ENCODE measurements around the gene RBMX. TPM values are rescaled to one million over a fixed set of nuclear protein-coding genes. Genes with fewer than 3 reads are reported as not detected.
A peak's percentile ranks its signal among the peaks of the same experiment; 100 is the strongest.

The RBMX gene
- total and polyA plus RNA-seq, 2 of the 13 experiments (the other 11 are each of a cell fraction or from before 2014, with no cell fraction given): 114 to 254 TPM

GRCh38 chrX:136863826-136864225 is 16.7 kb downstream of the RBMX start (continued):
- TF ChIP-seq, protein P1, sequence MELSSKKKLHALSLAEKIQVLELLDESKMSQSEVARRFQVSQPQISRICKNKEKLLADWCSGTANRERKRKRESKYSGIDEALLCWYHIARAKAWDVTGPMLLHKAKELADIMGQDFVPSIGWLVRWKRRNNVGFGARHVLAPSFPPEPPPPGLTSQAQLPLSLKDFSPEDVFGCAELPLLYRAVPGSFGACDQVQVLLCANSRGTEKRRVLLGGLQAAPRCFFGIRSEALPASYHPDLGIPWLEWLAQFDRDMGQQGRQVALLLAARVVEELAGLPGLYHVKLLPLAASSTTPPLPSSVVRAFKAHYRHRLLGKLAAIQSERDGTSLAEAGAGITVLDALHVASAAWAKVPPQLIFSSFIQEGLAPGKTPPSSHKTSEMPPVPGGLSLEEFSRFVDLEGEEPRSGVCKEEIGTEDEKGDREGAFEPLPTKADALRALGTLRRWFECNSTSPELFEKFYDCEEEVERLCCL (CRISPR knock-in tag; IDR thresholded peaks at IDR 0.05; ENCODE audit: borderline replicate concordance): no peak
- no peak for TF ChIP-seq NR2F1 (CRISPR knock-in tag; IDR thresholded peaks at IDR 0.05)

- BruUV-seq (replicated peaks): no TSS peak
- in situ Hi-C loops (cut with HindIII; ENCODE audit: extremely low pct_ligation_motif_present, low pct_unique_long_range_greater_than_20kb): no loop called here
- no peak for FAIRE-seq
Observed at GRCh38 chrX:136862546-136862945, 18.0 kb downstream of the RBMX start.

DNA sequence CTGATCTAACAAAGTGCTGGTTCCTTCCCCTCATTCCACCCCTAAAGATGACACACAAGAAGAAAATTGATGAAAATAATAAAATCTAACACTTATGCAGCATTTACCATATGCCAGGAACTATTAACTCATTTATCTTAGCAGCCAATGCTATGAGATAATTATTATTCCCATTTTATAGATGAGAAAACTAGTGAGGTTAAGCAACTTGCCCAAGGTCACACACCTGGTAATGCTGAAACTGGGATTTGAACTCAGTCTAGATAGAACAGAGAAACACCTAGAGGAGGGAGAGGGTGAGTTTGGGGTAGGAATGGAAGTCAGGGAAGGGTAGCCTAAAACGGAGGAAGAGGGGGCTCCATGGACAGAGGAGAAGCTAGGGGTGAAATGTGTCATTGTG is 18.6 kb downstream of the RBMX start:
- no peak for DNase-seq (ENCODE audit: low spot score)
- POLR2A ChIA-PET: no interaction called here
- Histone ChIP-seq H3K4me3 (replicated peaks in 1 of 3; ENCODE audit: insufficient read depth in 1 of 3, low read depth in 2 of 3, low read length in 3 of 3) (no peak overlapping the region), H3K9me3 (ENCODE audit: low read length) (no peaks in the 10 kb centered on the region), H3K4me1 (ENCODE audit: insufficient read depth, low read length) (peaks cover 6% of the 10 kb centered on the region), H3K36me3 (replicated peaks in 1 of 2; ENCODE audit: control insufficient read depth in 1 of 2, insufficient read depth in 2 of 2, low read length in 2 of 2) (peaks cover 0 to 2% of the 10 kb centered on the region in 2 experiments; a peak in 1 of 5 replicates), H2AFZ (ENCODE audit: low read length) (no peak overlapping the region), H3K9ac (ENCODE audit: insufficient read depth, low read depth, low read length) (no peak overlapping the region), H3K79me2 (ENCODE audit: insufficient read depth, low read length) (no peaks in the 10 kb centered on the region), H3K27ac (ENCODE audit: extremely low read length, insufficient read depth, low read length) (no peak overlapping the region), H3K4me2 (ENCODE audit: low read depth, low read length) (no peak overlapping the region), H4K20me1 (ENCODE audit: insufficient read depth, low read length) (no peaks in the 10 kb centered on the region), H3K27me3 (ENCODE audit: control insufficient read depth in 1 of 2, insufficient read depth in 2 of 2, low read length in 2 of 2) (no peaks in the 10 kb centered on the region)
- TF ChIP-seq ZGPAT (CRISPR knock-in tag; IDR thresholded peaks at IDR 0.05) (no peak), ZNF629 (CRISPR knock-in tag; conservative IDR thresholded peaks at IDR 0.05) (peak; percentile 32; the same call in 1 of the 2 replicates)
- FAIRE-seq: no peak
- 92% methylated on average over 1 of the region's 1 CpG for WGBS (ENCODE audit: low lambda C conversion rate)
- ATAC-seq: peak; percentile 10
- intact Hi-C loops (cut with micrococcal nuclease; ENCODE audit: unreplicated experiment): no loop called here
- BruUV-seq (replicated peaks): no TSS peak
- in situ Hi-C loops (cut with HindIII; ENCODE audit: extremely low pct_ligation_motif_present, low pct_unique_long_range_greater_than_20kb): no loop called here
- CTCF ChIA-PET (ENCODE audit: low intra/inter-chr PET ratio, low total read pairs): no interaction called here

More at GRCh38 chrX:136862546-136862945, 18.0 kb downstream of the RBMX start:
- Histone ChIP-seq H3K27me3 (ENCODE audit: control insufficient read depth in 1 of 2, insufficient read depth in 2 of 2, low read length in 2 of 2) (no peaks in the 10 kb centered on the region), H3K9ac (ENCODE audit: insufficient read depth, low read depth, low read length) (no peak overlapping the region), H4K20me1 (ENCODE audit: insufficient read depth, low read length) (0 out of 2 replicates have a peak, but pooled peaks cover 2% of the 10 kb centered on the region), H3K36me3 (replicated peaks in 1 of 2; ENCODE audit: control insufficient read depth in 1 of 2, insufficient read depth in 2 of 2, low read length in 2 of 2) (peaks cover 0 to 2% of the 10 kb centered on the region in 2 experiments; a peak in 1 of 5 replicates), H3K27ac (ENCODE audit: extremely low read length, insufficient read depth, low read length) (no peak overlapping the region), H3K79me2 (ENCODE audit: insufficient read depth, low read length) (no peaks in the 10 kb centered on the region), H2AFZ (ENCODE audit: low read length) (no peak overlapping the region), H3K4me3 (replicated peaks in 1 of 3; ENCODE audit: insufficient read depth in 1 of 3, low read depth in 2 of 3, low read length in 3 of 3) (no peak overlapping the region), H3K4me2 (ENCODE audit: low read depth, low read length) (no peak overlapping the region), H3K4me1 (ENCODE audit: insufficient read depth, low read length) (peaks cover 13% of the 10 kb centered on the region), H3K9me3 (ENCODE audit: low read length) (no peaks in the 10 kb centered on the region)
- WGBS (ENCODE audit: low lambda C conversion rate): no CpG with 5 or more reads among the region's 5 CpGs
- ATAC-seq (0 out of 3 replicates have a peak, but pooled peaks have one; percentile 13), DNase-seq (ENCODE audit: low spot score) (no peak)
- ChIA-PET CTCF (ENCODE audit: low intra/inter-chr PET ratio, low total read pairs) (no interaction called here), POLR2A (no interaction called here)
- TF ChIP-seq HHEX (CRISPR knock-in tag; IDR thresholded peaks at IDR 0.05) (no peak), REL (CRISPR knock-in tag; conservative IDR thresholded peaks at IDR 0.05) (no peak), ATM (IDR thresholded peaks at IDR 0.05; ENCODE audit: borderline replicate concordance) (no peak), POLR2G (IDR thresholded peaks at IDR 0.05; ENCODE audit: low read depth, low read length) (0 out of 2 replicates have a peak, but pooled peaks have one; percentile 27)
- intact Hi-C loops (cut with micrococcal nuclease; ENCODE audit: unreplicated experiment): no loop called here

Measured in HepG2 (cell line).